Gastroesophageal sphincter (tissue), 4 donors: Measurements from ENCODE around the gene TAF12. TPM values are rescaled to one million over a fixed set of nuclear protein-coding genes. Genes with fewer than 3 reads are reported as not detected.

Source experiments
- ATAC-seq: fragments of 150-250 bp; one replicate; pipeline ENCODE4 v1.9.1; 2016; ENCODE audit warnings: mild to moderate bottlenecking, moderate library complexity
- H3K27ac ChIP-seq, 4 donors: fragments of 200-600 bp; sonication (generic) in 3 of 4; 1 replicate in 3 of 4; 2 replicates in 1 of 4; pipeline ENCODE4 v1.5.1; 2016 to 2019
- H3K27me3 ChIP-seq: fragments of 200-600 bp; sonication (generic); one replicate; pipeline ENCODE4 v1.5.1; 2019
- H3K36me3 ChIP-seq, 2 donors: fragments of 200-600 bp; sonication (generic); one replicate each; pipeline ENCODE4 v1.5.1; 2019; ENCODE audit warnings: control low read depth in 1 of 2
- H3K4me1 ChIP-seq, 3 donors: fragments of 200-600 bp; sonication (generic); 1 replicate in 2 of 3; 2 replicates in 1 of 3; pipeline ENCODE4 v1.5.1; 2016 to 2019; ENCODE audit warnings: control low read depth in 2 of 3
- H3K4me3 ChIP-seq, 2 donors: fragments of 200-600 bp; sonication (generic); one replicate each; pipeline ENCODE4 v1.5.1; 2019; ENCODE audit warnings: mild to moderate bottlenecking in 1 of 2, moderate library complexity in 1 of 2
- H3K9me3 ChIP-seq, 3 donors: fragments of 200-600 bp; sonication (generic); one replicate each; pipeline ENCODE4 v1.5.1; 2017 to 2019; ENCODE audit warnings: control low read depth in 2 of 3
- CTCF ChIP-seq, 4 experiments: fragments of 200-600 bp in 2 of 4; fragments of 450-650 bp in 2 of 4; sonication (generic) in 1 of 4; IDR thresholded peaks; one replicate each; pipeline ENCODE4 v1.5.1; 2017 to 2019; ENCODE audit warnings: antibody characterized with exemption in 4 of 4, mild to moderate bottlenecking in 2 of 4, moderate library complexity in 2 of 4
- EP300 ChIP-seq: sonication (generic); formaldehyde crosslinking; IDR thresholded peaks from one replicate; pipeline ENCODE4 v1.6.1; 2017; ENCODE audit warnings: antibody characterized with exemption, mild to moderate bottlenecking
- POLR2A ChIP-seq, 2 donors: fragments of 450-650 bp; IDR thresholded peaks; one replicate each; pipeline ENCODE4 v1.6.1; 2017; ENCODE audit warnings: antibody characterized with exemption in 2 of 2, mild to moderate bottlenecking in 2 of 2, moderate library complexity in 1 of 2
- POLR2AphosphoS5 ChIP-seq: sonication (generic); formaldehyde crosslinking; IDR thresholded peaks from one replicate; pipeline ENCODE4 v1.6.1; 2017; ENCODE audit warnings: antibody characterized with exemption
- WGBS, 2 donors: methylation state at CpG; one replicate each; pipeline ENCODE4 v1.1.5; 2018; ENCODE audit warnings: low coverage in 1 of 2; 5-methylcytosine and 5-hydroxymethylcytosine counted together
- total RNA-seq, 4 donors: library from RNA; depleted of rRNA; stranded (reverse); fragments of >200 nt; gene quantifications; one replicate each; pipeline ENCODE4 v1.1.0, GENCODE V29; 2016

TAF12 gene
- total RNA-seq, 4 donors from 2014 or later, result 12.4 to 22.3 (median 16.7) TPM

- Histone ChIP-seq H3K9me3 (no peaks in the 10 kb centered on the region), H3K4me1 (peaks cover 0 to 47% (median 18%) of the 10 kb centered on the region in 3 donors), H3K4me3 (peak overlapping the region; percentile 80 to 96), H3K27me3 (no peaks in the 10 kb centered on the region), H3K27ac (peak overlapping the region; percentile 74 to 98 (median 92)), H3K36me3 (peaks cover 0 to 32% of the 10 kb centered on the region in 2 donors)
- ATAC-seq, result peak; percentile 46
- TF ChIP-seq POLR2A (IDR thresholded peaks at IDR 0.05), result no peak
- TF ChIP-seq EP300, result no peak
- TF ChIP-seq CTCF (IDR thresholded peaks at IDR 0.05), result no peak
- TF ChIP-seq POLR2AphosphoS5, result no peak
- WGBS, 2 donors, result 2 to 4% methylated on average over 7 to 8 of the region's 10 CpGs
These were observed 60.6 kb downstream of the TAF12 start for GRCh38 chr1:28582248-28582615.

GRCh38 chr1:28581531-28582247 lies 61.2 kb downstream of the TAF12 start:
- Histone ChIP-seq H3K9me3 (no peaks in the 10 kb centered on the region), H3K4me1 (peaks cover 0 to 47% (median 18%) of the 10 kb centered on the region in 3 donors), H3K27me3 (no peaks in the 10 kb centered on the region), H3K36me3 (peaks cover 0 to 38% of the 10 kb centered on the region in 2 donors), H3K4me3 (peak overlapping the region; percentile 80 to 96), H3K27ac (peak overlapping the region; percentile 74 to 98 (median 92))
- no CpG with 5 or more reads among the region's 75 CpGs for WGBS, 2 donors
- ATAC-seq, result peak; percentile 99
- TF ChIP-seq CTCF (IDR thresholded peaks at IDR 0.05) (peak in 2 of 4 experiments; percentile 53 to 61), POLR2A (IDR thresholded peaks at IDR 0.05) (peak; percentile 98 to 99), POLR2AphosphoS5 (peak; percentile 100), EP300 (no peak)

- Histone ChIP-seq H3K27me3 (no peaks in the 10 kb centered on the region), H3K27ac (peak overlapping the region; percentile 74 to 98 (median 92)), H3K36me3 (peaks cover 0 to 45% of the 10 kb centered on the region in 2 donors), H3K4me3 (peak overlapping the region; percentile 80 to 96), H3K9me3 (no peaks in the 10 kb centered on the region), H3K4me1 (peaks cover 0 to 47% (median 18%) of the 10 kb centered on the region in 3 donors)
- TF ChIP-seq CTCF (IDR thresholded peaks at IDR 0.05) (no peak), POLR2A (IDR thresholded peaks at IDR 0.05) (no peak), POLR2AphosphoS5 (no peak), EP300 (no peak)
- WGBS, 2 donors, result 0 to 1% methylated on average over 7 to 12 of the region's 26 CpGs
- ATAC-seq, result peak; percentile 16
These were observed 61.9 kb downstream of the TAF12 start for GRCh38 chr1:28580722-28581530.

GRCh38 chr1:28579401-28579800 lies 63.5 kb downstream of the TAF12 start:
- Histone ChIP-seq H3K9me3 (no peaks in the 10 kb centered on the region), H3K4me3 (peak overlapping the region in 1 of 2 donors; percentile 96), H3K27ac (peak overlapping the region in 3 of 4 donors; percentile 9 to 98 (median 92)), H3K27me3 (no peaks in the 10 kb centered on the region), H3K4me1 (peaks cover 0 to 47% (median 18%) of the 10 kb centered on the region in 3 donors), H3K36me3 (peaks cover 0 to 61% of the 10 kb centered on the region in 2 donors)
- WGBS, 2 donors, result 67% methylated on average over 1 of the region's 1 CpG
- no peak for ATAC-seq
- TF ChIP-seq CTCF (IDR thresholded peaks at IDR 0.05), result no peak
- no peak for TF ChIP-seq POLR2AphosphoS5
- TF ChIP-seq EP300, result no peak
- no peak for TF ChIP-seq POLR2A (IDR thresholded peaks at IDR 0.05)
